ENCODE measurements around the gene GRHL3.

GRCh38 chr1:24351247-24351646, 32.1 kb downstream of the GRHL3 start:
- TF ChIP-seq CTCF (IDR thresholded peaks at IDR 0.05) (no peak), ZFX (IDR thresholded peaks at IDR 0.05; ENCODE audit: borderline replicate concordance) (no peak)

Measured in 22Rv1 (cell line).